HG02763 (cell line): ENCODE results near the gene SYT1.
"Not testable (repeated sequence)": the region's sequence is repeated elsewhere in the genome, so short reads cannot be mapped to it uniquely, and the experiment has no call there.

Experiments used
- ATAC-seq: cut with Tn5 transposase; IDR thresholded peaks from one replicate; pipeline ENCODE4 v1.9.1; 2021; ENCODE audit warnings: mild to moderate bottlenecking, moderate library complexity; ENCODE audit not compliant: unreplicated experiment

SYT1 gene

DNA sequence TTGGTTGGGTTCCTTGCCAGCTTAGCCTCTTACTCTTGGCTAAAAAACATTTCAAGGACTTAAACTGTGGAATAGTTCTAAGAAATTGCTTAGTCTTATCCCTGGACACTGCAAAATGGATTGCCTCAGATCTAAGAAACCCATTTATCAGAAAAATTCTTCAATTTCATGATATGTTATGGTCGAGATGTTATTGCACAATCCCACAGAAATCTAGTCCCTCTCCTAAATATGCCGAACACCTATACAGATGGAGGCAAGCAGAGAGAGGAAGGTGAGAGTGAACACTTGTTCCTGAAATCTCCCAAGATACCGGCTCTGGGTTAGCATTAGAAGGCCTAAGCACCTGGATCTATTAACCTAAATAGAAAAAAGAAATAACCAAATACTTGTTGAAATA is 559.0 kb downstream of the SYT1 start:
- no peak for ATAC-seq

DNA sequence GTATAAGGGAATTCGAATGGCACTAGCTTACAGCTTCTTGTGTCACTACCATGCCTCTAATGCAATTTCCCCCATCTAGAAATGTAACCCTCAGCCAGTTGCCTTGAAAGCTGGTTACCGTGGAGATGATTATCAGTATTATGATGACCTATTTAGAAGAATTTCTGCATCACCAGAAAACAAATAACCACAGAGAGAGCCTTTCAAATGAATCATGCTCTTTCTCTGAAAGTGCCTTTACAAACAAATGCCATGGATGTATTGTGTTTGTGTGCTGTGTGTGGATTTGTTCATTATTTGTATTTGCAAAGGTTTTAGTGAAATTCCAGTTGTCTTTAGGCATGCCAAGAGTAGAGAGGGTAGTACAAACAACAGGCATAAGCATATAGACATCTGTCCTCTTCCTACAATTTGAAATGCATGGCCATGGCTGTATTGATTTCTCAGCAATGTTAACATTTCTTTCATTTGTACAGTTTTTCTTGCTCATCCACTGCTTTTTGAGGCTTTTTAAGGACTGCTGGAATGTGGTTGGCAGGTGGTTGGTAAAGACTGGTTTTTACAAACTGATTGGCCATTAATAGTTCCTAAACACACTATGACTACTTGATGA is 559.6 kb downstream of the SYT1 start:
- ATAC-seq = no peak

DNA sequence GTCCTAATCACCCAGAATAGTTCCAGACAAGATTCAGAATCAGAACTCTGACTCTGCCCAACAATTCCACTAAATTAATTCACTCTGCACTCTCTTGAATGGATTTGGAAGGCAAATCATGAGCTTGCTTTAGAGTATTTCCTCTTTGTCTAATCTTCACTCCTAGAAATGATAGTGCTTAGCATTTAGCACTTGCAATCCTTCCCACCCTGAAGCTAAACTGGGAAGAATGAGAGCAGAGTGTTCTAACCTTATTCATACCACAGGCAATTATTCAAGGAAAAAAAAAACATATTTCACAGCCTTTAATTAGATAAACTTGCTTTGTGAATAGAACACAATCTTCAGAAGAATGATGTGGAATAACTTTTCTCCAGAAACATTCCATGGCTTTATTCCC is 561.5 kb downstream of the SYT1 start:
- no peak for ATAC-seq

DNA sequence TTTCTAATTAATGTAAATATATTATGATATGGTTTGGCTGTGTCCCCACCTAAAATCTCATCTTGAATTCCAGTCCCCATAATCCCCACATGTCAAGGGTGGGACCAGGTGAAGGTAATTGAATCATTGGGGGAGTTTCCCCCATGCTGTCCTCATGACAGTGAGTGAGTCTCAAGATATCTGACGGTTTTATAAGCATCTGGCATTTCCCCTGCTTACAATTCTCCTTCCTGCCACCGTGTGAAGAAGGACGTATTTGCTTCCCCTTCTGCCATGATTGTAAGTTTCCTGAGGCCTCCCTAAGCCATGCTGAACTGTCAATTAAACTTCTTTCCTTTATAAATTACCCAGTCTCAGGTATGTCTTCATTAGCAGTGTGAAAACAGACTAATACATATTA is 562.2 kb downstream of the SYT1 start:
- not testable (repeated sequence) for ATAC-seq

DNA sequence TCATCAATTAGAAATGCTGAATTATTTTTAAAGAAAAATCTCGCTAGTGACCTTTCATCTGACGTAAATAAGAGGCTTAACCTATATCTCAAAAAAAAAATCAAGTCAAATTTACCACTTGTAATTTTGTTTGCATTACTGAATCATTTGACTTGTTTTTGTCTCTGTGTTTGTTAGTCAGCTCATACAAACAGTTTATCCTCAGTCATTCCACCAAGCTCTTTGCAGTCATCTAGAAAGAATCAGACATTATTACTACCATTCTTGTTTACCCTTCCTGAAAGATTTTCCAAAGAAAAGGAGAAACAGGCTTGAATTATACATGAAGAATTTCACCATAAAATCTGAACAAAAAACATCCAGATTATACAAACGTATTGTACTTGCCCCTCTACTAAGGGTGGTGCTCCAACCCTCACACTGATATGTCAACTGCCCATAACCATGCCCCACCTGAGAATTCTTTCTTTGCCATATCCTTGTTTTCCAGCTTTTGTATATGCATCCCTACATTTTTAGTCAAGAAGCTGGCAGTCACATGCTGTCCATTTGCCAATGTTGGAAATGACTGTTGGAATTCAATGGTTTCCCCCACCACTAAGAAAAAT is 569.0 kb downstream of the SYT1 start:
- ATAC-seq = no peak

DNA sequence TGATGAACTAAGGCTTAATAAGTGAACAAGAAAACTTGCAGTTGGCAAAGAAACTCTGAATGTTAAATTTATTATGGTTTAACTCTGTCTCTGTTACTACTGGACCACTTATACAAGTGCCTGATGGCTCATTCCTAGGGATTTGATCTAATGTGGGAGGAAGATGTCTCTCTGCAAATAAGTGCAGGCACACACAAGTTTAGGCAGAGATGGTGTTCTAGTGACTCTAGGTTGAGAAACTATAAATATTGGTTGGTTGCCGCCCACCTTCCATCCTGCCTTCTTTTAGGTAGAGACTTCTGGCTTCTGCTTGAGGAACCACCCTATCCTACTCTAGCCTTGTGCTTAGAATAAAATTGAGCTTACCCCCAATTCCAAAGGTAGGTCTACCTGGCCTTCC is 570.0 kb downstream of the SYT1 start:
- ATAC-seq = no peak

DNA sequence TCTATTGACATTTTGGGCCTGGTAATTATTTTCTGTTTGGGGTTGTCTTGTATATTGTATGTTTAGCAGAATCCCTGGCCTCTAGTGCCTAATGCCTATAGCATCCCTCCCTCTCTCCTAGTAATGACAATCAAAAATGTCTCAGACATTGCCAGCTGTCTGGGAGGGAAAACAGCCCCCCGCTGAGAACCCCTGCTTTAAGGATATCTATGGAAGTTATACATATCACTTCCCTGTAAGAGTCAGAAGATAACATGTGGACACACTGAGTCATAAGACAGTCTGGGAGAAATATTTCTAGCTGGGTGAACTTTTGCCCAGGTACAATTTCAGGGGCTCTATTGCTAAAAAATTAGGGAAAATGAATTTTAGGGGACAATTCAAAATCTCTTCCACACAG is 571.2 kb downstream of the SYT1 start:
- ATAC-seq = no peak

DNA sequence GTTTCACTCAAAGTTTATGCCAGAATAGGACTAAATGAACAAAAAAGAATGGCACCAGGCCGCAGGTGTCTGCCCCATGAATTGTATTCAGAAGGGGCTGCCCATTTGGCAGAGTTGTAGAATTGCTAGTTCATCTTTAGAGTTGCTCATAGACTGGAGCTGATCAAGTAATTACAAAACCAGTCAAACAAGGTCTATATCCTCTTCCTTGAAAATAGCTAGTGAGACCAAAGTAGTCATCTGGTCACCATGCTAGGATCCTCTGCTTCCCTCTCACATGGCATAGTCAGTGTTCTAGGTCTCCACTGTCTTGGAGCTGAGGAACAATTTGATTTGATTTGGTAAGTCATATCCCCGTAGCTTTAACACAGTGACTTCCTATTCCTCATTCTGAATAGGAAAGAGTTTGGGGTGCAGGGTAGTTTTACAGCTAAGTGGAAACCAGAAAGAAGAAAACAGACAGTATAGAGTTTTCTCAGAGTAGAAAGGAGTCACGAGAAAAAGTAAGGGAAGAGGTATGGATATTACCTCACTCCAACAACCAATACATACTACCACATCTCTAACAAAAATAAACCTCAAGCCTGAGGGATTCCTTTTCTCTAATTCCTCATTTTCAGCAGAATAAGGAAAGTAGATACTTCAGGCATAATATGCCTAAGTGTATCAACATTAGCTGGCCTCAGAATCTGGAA is 574.1 kb downstream of the SYT1 start:
- ATAC-seq = no peak

DNA sequence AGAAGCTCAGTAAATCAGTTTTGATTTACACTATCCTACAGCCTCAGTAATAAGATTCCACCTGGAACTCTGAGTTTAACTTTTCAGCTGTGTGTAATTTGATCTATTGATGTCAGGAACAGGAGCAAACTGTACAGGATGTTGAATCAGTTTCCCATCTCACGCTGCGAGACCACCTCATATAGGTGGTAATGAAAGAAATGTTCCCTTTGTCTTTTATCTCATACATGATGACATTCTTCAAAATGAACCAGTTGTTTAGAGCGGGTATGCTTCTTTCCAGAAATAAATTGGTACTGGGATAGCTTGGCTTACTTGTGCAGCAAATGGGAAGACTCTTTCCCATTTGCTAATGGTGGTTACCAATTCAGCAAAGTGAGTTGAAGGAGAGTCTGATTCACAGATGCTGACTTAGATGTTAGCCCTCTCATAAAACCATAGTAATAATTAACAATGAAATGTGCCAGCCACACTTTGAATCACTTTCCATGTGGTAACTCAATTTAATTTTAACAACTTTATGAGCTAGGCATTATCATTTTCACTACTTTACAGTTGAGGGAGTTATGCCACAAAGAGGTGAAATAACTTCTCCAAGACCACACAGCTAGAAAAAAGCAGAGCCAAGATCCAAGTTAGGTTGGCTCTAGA is 574.7 kb downstream of the SYT1 start:
- ATAC-seq = no peak

DNA sequence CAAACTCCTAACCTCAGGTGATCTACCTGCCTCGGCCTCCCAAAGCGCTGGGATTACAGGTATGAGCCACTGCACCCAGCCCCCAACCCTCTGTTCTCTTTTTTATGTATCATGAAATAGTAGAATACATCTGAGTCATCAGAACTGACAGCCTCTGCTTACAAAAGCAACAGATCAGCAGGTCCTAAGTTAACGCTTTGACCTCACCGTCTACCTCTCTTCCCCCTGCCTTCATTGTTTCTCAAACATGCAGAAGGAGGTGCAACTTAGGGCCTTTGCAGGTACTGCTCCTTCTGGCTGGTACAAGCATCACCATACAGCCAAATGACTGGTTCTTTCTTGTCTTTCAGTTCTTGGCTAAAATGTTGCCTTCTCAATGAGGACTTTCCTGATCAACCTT is 577.0 kb downstream of the SYT1 start:
- ATAC-seq = no peak

DNA sequence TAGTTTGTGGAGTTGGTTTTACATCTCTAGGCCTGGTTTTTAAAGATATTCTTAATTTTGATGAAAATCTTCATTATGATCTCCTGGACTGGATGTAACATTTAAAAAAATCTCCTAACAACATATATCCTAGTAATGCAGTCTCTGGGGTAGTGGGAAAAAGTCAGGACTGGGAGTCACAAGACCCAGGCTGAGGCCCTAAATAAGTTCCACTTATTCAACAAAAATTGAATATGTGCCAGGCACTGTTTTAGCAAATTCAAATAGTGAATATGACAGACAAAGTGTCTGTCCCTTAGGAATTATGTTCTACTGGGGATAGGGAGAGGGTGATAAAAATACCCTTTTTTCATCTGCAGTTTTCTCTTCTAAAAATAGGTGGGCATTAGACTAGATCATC is 577.8 kb downstream of the SYT1 start:
- no peak for ATAC-seq

DNA sequence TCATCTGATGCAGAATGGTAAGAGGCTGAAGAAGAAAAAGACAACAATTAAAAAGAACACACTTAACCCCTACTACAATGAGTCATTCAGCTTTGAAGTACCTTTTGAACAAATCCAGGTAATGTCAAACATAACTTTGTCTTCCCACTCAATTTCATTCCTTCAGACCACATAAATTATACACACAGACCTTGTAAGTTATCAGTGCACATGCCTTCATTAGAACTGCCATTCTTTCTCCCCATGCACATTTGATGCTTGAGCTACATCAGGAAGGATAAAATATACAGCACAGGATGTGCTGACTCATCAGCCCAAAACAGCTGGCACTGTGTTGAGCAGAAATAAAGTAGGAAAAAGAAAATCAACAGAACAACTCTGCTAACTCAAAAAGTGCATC is 579.5 kb downstream of the SYT1 start:
- no peak for ATAC-seq

DNA sequence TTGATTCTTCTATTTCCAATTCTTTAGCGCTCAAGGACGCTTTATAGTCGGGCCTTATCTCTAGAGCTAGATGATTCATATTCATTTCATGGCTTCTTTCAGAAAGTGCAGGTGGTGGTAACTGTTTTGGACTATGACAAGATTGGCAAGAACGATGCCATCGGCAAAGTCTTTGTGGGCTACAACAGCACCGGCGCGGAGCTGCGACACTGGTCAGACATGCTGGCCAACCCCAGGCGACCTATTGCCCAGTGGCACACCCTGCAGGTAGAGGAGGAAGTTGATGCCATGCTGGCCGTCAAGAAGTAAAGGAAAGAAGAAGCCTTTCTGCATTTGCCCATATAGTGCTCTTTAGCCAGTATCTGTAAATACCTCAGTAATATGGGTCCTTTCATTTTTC is 584.2 kb downstream of the SYT1 start:
- no peak for ATAC-seq

DNA sequence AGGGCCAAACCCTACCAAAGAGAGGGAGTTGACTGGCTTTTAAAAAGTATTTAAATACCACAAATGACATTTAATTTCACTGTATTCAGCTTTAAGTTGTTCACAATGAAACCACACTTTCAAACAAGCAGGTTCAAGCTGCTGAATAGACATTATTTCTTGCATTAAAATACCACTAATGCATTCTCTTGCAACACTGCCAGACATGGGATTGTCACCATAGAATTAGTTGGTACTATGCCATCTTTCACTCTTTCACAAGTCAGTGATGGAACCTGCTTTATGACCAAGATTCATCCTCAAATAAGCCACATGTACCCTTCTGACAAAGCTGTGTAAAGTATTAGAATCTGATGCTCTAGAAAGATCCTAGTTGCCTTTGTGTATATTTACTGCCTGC is 586.8 kb downstream of the SYT1 start:
- ATAC-seq = no peak

DNA sequence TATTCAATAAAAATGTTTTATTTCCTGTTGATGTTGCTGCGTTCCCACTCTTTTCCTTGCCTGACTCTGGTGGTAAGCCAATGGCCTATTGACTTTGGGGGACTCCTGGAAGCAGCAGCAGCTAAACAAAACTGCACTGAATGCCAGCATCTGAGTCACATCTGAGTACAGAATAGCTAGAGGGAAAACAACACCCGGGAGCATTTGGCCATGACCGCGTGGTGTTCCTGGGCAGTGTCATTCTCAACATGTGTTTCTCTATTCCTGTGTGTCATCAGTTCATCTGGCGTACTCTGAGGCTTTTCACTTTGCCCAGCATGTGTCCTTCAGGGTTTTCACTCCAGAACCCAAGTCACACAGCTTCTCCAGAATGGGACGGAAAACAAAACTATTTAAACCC is 587.4 kb downstream of the SYT1 start:
- no peak for ATAC-seq

DNA sequence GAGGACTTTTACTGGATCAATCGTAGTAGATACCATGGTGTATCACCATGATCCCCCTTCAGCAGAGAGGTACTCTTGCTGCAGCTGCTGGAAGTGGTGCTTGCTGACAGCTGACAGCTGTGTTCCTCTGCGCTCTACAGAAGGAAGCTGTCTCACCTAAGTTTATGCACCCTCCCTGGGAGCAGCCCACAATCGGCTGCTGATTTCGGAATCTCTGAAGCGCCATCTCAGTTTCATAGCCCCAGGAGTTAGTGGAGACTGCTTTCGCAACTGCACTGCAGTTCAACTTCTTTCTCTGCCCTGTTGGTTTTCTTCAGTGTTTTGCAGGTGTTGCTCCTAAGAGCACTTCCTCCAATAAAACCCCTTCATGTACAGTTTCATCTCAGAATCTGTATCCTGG is 588.3 kb downstream of the SYT1 start:
- no peak for ATAC-seq

DNA sequence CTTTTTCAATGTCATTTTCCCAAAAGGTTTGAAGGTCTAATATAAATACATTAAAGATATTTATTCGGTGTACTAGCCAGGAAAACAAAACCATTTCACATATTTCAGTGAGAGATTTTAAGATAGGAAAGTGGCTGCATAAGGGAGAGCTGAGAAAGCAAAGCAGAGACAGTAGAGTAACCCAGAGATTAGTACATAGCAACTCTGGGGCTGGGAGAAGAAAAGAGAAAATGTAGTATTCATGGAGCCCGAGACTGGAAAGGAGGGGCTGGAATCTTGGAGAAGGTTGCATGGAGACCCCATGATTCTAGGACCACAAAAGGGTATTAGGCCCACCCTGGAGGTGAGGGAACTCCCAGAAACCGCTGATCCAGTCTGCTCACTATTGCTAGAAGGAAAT is 589.2 kb downstream of the SYT1 start:
- no peak for ATAC-seq

DNA sequence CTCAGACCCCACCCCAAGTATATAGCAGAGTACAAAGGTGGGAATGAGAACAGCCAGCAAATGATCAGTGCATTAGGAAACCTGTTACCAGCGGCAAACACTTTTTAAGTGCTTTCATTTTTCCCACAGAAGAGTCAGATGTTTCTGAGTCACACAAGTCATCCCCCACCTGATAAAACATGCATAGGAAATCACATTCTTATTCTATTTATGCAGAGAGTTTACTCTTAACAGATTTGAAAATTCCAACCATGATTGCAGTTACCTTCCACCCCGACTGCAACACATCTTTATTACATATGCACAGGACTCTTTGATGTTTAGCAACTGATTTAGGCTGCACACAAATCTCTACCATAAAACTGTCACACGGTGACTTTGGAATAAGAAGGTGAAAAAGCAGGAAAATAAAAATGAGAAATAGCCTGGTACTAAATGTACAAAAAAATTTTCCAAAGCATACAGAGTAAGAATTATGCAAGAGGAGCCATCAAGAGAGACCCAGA is 589.8 kb downstream of the SYT1 start:
- ATAC-seq = no peak

DNA sequence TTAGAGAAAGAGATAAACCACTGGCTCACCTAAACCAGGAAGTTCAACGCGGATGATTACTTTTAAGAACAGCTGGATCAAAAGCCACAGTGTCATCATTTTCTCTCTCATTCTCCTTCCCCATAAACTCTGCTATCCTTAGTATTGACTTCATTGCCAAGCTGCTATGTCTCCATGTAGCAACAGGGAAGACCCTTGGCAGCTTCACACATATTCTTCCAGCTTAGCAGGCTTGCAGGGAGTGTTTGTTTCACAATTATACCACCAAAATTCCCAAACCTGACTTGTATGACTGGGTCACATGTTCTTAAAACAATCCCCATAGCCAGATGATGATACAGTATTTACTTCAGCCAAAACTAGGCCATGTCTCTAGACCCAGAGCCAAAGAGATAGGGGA is 590.7 kb downstream of the SYT1 start:
- ATAC-seq = no peak

DNA sequence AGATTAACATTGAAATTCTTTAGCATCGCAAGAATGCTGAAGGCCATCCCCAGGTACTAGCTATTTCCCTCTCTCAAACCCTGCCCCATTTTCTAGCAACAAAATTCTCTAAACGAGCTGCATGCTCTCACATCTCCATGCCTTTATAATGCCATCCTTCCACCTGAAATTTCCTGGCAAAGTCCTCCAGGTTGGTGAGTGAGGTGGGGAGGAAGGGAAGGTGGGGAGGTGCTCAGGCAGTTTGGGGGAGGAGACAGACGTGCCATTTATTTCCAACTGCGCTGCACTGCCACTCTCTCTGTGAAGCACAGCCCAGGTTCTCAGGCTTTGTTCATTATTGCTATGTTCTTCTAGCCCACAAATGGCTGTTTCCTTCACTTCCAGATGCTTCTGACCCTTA is 617.7 kb downstream of the SYT1 start:
- ATAC-seq = no peak

DNA sequence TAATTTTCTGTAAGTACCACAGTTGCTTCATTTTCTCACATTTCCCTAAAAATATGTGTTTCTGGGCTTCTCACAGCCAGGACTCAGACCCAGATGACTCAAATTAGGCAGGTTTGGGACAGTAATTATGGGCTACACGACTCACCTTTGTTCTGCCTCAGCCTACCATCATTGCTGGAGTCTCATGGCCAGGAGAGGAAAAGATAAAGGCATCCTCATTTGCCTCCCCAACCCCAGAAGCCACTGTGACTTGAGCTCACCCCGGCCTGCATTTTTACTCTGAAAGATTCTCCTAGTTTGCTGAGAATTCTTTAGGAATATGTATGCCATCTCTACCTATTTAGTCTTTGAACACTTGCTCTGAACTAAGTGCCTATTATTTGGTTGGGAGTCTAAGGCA is 618.3 kb downstream of the SYT1 start:
- ATAC-seq = no peak

DNA sequence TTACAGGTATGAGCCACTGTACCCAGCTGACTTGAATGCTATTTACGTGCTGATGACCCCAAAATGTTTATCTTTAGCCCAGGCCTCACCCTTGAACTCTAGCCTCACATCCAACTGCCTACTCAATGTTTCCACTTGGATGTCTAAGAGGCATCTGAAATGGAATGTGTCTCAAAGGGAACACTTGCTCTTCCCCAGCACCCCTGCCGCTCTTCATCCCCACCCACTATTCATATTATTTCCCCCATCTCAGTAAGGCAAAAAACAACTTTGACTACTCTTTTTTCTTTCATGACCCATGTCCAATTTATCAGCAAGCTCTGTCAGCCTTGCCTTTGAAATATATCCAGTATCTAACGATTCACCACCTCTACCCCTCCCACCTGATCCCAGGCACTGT is 621.6 kb downstream of the SYT1 start:
- no peak for ATAC-seq
